Adrenal gland (tissue), 5 donors: Measurements from ENCODE around the gene HMGCS2.

Experiments
- POLR2A ChIP-seq, 2 donors: fragments of 450-650 bp; IDR thresholded peaks; one replicate each; pipeline ENCODE4 v1.6.1; 2017; ENCODE audit warnings: antibody characterized with exemption in 2 of 2, mild to moderate bottlenecking in 2 of 2, moderate library complexity in 1 of 2
- TF ChIP-seq, protein P1 (sequence below), 6 experiments: fragments of 450-650 bp in 4 of 6; fragments of 200-600 bp in 2 of 6; sonication (generic) in 1 of 6; IDR thresholded peaks; 1 replicate in 5 of 6; 2 replicates in 1 of 6; pipeline versions ENCODE4 v1.5.1 to v1.8.0; 2016 to 2021; ENCODE audit warnings: antibody characterized with exemption in 6 of 6, mild to moderate bottlenecking in 2 of 6, moderate library complexity in 1 of 6
- donor health status: DM: no; HTN: no; CAD: no.

DNA sequence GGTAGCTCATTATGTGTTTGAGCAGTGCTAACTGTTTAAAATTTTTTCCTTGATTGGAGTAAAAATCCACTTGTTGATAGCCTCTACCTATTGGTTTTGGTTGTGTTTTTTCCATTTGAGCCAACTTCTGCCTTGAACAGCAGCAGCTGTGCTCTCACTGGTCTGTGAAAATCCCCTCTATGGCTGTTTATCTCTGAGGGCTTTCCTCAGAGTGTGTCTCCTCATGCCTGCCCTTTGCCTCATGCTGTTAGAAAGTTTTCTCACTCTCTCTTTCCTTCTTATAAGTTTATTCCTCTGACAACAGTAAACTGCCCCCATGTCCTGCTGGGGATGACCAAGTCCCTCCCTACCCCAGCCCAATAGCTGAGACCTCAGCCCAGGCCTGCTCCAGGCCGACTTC, 28.5 kb upstream of the HMGCS2 start:
- TF ChIP-seq, protein P1, sequence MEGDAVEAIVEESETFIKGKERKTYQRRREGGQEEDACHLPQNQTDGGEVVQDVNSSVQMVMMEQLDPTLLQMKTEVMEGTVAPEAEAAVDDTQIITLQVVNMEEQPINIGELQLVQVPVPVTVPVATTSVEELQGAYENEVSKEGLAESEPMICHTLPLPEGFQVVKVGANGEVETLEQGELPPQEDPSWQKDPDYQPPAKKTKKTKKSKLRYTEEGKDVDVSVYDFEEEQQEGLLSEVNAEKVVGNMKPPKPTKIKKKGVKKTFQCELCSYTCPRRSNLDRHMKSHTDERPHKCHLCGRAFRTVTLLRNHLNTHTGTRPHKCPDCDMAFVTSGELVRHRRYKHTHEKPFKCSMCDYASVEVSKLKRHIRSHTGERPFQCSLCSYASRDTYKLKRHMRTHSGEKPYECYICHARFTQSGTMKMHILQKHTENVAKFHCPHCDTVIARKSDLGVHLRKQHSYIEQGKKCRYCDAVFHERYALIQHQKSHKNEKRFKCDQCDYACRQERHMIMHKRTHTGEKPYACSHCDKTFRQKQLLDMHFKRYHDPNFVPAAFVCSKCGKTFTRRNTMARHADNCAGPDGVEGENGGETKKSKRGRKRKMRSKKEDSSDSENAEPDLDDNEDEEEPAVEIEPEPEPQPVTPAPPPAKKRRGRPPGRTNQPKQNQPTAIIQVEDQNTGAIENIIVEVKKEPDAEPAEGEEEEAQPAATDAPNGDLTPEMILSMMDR (IDR thresholded peaks at IDR 0.05): no peak
- TF ChIP-seq POLR2A (IDR thresholded peaks at IDR 0.05): no peak
